NCI-H2227 (cell line): Measurements from ENCODE around the gene TUBGCP2.
A peak's percentile ranks its signal among the peaks of the same experiment; 100 is the strongest.
"Not testable (repeated sequence)": the region's sequence is repeated elsewhere in the genome, so short reads cannot be mapped to it uniquely, and the experiment has no call there.

Source experiments
- DNase-seq: peaks from one replicate; lab custom pipeline; 2025; ENCODE audit not compliant: unreplicated experiment; lab: John Stamatoyannopoulos, UW

The TUBGCP2 gene

DNA sequence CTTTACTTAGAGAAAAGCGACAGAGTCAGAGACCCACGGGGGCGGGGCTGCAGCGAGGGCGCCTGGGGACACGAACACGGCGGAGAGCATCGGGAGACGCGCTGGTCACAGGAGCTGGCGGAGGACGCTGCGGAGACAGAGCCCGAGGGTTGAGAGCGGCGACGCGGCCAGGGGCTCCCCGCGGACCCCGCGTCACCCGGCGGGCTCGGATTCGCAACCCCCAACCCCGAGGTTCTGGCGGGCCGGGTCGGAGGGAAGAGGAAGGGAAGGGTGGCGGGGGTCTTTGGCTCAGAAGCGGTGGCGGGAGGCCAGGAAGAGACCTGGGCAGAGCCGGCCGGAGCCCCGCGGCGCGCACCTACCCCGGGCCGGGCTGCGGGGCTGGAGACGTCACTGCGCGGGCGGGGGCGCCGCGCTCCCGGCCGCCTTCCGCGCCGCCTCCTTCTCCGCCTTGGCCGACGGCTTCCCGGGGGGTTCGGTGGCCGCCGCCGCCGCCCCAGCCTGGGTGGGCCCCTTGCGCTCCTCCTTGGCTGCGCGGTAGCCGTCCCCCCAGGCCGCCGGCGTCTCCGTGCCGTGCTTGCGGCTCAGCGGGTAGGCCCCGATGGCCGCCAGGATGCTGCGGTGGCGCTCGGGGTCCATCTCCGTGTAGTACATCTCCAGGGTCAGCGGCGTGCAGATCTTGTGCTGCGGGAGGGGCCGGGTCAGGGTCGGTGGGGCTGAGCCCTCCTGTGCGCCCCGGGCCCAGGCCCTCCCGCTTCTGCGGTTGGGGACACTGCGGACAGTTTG, 17.0 kb upstream of the TUBGCP2 start:
- DNase-seq: peak; percentile 46

DNA sequence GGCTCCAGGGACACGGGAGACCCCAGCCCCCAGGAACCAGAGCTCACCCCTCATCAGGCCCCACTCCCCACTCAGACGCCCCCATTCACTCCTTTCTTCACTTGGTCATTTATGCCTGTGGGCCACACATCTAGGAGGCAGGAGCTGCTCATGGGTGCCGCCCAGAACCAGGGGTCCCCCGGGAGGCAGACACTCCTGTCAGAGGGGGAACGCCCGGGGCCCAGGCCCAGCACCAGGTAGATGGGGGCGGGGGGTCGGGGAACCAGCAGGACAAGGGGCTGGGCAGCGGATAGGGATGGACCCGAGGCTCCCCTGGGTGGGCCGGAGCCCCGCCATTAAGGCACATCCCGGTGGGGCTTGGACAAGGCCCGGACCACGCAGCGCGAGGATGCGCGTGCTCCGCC, 16.2 kb upstream of the TUBGCP2 start:
- DNase-seq: peak; percentile 57

DNA sequence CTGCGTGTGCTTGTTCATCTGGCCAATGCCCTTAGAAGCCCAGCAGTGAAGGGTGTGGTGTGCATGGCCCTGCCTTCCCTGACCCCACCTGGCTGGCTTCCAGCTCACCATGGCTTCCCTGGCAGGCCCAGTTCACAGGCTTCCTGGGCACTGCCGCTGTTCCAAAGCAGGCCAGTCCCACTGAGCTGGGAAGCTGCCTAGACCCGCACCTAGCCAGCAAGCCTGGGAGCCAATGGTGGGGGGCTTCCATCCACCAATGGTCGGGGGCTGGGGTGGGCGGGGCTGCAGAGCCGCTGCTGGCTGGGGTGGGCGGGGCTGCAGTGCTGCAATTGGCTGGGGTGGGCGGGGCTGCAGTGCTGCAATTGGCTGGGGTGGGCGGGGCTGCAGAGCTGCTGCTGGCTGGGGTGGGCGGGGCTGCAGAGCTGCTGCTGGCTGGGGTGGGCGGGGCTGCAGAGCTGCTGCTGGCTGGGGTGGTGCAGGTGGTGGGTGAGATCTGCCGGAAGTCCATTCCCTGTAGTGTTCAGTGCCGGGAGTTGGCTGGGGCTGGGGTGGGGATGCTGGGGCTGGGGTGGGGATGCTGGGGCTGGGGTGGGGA, 15.6 kb upstream of the TUBGCP2 start:
- peak; percentile 86 for DNase-seq

DNA sequence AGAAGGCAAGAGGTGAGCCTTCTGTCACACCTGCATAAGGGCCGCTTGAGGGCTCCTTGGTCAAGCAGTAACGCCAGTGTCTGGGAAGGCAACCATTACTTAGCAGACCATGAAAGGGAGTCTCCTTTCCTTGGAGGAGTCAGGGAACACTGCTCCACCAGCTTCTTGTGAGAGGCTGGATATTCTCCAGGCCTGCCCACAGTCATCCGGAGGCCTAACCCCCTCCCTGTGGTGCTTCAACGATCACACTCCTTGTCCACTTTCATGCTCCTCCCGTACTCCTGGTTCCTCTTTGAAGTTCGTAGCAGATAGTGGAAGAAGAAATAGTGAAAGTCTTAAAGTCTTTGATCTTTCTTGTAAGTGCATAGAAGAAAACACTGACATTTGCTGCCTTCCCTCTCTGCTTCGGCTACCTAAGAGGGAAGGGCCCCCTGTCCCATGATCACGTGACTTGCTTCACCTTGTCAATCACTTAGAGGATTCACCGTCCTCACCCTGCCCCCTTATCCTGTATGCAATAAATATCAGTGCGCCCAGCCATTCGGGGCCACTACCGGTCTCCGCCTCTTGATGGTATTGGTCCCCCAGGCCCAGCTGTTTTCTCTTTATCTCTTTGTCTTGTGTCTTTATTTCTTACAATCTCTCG, 13.5 kb upstream of the TUBGCP2 start:
- DNase-seq: not testable (repeated sequence)

DNA sequence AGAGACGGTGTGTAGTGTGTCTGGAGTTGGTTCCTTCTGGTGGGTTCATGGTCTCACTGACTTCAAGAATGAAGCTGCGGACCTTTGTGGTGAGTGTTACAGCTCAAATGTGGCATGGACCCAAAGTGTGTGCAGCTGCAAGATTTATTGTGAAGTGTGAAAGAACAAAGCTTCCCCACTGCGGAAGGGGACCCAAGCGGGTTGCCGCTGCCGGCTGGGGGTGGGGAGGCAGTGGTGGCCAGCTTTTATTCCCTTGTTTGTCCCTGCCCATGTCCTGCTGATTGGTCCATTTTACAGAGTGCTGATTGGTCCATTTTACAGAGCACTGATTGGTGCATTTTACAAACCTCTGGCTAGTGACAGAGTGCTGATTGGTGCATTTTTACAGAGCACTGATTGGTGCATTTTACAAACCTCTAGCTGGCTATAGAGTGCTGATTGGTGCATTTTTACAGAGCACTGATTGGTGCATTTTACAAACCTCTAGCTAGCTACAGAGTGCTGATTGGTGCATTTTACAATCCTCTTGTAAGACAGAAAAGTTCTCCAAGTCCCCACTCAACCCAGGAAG, 12.3 kb upstream of the TUBGCP2 start:
- not testable (repeated sequence) for DNase-seq

DNA sequence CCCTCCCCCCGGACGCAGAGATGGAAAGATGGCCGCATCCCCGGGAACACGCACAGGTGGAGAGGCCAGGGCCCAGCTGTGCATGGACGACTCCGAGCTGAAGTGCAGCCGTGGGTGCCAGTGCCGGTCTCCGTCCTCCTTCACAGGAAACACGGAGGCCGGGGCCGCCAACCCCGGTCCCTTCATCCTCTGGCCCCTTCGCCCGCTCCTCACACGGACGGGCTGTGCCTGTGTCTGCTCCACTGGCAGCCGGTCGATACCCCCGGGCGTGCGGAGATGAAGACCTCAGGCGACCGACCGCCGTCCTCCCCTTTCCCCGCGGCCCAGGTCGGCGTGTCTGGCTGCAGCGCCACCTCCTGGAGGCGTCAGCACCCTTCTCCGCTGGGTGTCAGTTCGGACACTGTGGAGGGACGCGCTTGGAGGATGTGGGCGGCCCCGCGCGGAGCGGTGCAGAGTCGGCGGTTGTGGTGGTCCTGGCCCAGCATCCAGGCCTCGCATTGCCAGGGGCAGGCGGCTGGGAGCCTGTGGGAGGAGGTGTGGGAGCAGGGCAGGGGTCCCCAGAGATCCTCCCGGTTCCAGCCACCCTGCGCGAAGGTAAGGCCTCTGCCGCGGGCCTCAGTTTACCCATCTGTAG, 9.9 kb upstream of the TUBGCP2 start:
- peak; percentile 82 for DNase-seq

DNA sequence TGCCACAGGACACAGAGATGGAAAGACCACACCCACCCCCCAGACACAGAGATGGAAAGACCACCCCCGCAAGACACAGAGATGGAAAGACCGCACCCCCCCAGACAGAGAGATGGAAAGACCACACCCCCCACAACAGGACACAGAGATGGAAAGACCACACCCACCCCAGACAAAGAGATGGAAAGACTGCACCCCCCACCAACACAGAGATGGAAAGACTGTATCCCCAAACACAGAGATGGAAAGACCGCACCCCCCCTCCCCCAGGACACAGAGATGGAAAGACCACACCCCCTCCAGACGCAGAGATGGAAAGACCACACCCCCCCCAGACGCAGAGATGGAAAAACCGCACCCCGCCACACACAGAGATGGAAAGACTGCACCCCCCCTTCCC, 8.1 kb upstream of the TUBGCP2 start:
- no peak for DNase-seq

DNA sequence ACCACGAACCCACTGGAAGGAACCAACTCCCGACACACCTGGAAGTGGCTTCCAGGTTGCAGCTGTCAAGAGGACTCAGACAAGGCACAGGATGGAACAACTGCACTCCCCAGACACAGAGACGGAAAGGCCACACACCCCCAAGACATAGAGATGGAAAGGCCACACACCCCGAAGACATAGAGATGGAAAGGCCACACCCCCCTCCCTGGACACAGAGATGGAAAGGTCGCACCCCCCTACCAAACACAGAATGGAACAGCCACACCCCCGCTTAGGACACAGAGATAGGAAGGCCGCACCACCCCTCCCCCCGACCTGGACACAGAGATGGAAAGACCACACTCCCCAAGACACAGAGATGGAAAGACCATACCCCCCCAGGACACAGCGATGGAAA, 7.6 kb upstream of the TUBGCP2 start:
- DNase-seq: no peak

DNA sequence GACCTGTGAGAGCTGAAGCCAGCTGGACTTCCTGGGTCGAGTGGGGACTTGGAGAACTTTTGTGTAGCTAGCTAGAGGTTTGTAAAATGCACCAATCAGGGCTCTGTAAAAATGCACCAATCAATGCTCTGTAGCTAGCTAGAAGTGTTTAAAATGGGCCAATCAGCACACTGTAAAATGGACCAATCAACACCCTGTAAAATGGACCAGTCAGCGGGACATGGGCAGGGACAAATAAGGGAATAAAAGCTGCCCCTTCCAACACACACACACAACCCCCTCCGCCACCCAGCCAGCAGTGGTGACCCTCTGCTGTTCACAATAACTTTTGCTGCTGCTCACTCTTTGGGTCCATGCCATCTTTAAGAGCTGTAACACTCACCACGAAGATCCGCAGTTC, 7.2 kb upstream of the TUBGCP2 start:
- DNase-seq: no peak

DNA sequence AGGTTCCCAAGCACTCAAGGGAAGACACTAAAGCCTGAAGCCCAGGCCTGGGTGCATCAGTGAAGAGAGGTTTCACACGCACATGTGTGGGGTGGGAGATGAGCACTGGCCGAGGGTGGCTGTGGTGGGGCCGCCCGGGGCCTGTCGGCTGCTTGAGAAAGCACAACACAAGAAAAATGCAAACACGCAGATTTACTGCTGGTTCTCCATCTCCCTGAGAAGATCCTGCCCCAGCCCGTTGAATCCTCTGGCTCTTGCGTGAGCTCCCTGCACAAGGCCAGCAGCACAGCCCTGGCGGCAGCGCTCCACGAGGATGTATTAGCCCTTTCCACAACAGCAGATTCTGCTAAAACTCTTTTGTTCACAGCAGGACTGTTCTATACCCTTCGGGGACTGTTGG, 6.2 kb upstream of the TUBGCP2 start:
- DNase-seq: no peak

DNA sequence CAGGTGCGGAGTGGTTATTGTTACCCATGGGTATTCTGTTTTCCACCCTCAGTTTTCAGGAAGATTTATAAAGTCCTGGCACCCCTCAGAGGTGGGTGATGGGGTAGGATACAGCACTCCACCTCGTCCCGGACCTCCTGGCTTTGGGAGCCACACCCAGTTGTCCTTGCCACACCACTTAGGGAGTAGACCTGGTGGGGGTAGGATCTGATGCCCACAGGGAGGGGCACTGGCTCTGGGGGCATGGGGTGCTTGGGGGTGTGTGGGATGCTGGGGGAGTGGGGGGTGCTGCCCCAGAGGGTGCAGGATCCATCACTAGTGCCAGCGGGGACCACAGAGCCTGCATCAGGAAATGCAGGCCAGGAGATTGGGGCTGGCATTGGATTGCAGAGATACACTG, 4.5 kb upstream of the TUBGCP2 start:
- DNase-seq: no peak

DNA sequence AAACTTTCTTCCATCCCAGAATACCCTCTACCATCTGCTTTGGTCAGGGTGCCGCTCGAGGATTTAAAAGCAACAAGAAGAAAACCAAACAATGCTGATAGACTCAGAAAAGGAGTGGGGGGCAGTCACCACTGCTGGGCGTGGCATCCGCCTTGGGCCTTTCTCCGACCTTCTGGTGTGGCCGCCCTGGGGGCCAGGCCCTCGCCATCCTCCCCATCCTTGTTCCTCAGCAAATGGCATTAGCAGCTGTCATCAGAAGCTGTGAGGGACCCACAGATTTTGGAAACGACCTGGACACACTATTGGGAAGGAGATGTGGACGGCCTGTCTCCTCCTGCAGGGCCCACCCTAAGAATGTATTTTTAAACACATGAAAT, 4.1 kb upstream of the TUBGCP2 start:
- no peak for DNase-seq

DNA sequence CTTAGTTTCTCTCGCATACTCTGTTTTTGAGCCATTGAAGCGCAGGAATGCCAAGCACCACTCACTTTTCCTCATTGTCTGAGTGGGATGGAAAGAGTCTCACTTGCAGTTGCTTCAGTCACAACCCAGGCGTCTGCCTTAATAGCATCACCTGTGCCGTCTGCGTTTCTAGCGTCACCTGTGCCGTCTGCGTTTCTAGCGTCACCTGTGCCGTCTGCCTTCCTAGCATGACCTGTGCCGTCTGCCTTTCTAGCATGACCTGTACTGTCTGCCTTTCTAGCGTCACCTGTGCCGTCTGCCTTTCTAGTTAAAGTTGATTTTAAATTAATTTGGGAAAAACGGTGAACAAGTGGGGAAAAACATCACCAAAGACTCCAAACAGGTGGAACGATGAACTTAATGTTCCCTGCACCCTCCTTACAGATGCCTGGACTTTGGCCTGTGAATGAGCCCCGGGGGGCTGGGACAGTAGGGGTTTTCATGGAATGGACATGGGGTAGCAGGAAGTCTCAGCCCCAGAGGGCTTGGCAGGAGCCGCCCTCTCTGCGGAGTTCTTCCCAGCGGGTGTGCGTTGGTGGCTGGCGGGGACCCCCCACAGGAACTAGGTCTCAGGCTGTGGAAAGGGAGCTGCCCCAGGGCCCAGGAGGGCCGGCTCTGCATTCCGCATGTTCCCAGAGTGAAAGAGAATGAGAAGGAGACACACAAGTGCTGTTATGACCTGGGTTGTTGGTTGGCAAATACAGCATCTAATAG, 3.5 kb upstream of the TUBGCP2 start:
- no peak for DNase-seq

DNA sequence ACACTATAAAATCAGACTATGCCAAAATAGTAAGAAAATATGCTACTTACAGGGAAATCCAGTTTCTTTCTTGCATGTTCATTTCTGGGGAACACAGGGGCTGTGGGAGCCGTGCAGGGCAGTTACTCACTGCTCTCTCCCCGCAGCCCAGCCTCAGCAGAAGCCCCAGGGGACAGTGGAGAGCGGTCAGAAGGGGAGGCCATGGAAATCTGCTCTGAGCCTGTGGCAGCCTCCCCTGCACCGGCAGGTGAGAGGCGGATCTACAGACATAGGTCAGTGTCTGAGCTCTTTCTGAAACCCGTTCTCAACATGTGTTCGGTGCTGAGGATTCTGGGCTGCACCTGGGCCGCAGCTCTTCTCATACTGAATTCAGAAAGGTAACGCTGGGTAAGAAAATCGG, 2.9 kb upstream of the TUBGCP2 start:
- DNase-seq: no peak

DNA sequence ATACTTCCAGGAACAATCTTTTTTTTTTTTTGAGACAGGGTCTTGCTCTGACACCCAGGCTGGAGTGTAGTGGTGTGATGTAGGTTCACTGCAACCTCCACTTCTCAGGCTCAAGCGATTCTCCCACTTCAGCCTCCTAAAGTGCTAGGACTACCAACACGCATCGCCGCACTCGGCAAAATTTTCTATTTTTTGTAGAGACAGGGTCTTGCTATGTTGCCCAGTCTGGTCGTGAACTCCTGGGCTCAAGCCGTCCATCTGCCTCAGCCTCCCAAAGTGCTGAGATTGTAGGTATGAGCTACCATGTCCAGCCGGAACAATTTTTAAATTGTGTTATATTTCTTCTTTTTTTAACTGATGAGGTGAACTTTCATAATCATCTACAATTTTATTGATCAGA, 2.1 kb upstream of the TUBGCP2 start:
- no peak for DNase-seq

DNA sequence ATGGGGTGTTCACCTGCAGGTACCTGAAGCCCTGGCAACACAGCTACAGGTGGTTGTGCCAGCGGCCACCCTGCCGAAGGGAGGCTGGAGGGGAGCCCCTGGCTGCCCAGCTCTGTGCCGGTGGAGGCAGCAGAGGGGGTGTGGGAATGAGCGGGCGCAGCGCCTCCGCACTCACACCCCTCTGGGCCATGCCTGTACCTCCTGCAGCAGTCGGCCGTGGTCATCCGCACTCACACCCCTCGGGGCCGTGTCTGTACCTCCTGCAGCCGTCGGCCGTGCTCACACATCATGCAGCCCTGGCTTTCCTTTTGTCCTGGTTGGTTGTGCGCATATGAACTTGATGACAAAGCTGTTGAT, 1.7 kb upstream of the TUBGCP2 start:
- DNase-seq: no peak

DNA sequence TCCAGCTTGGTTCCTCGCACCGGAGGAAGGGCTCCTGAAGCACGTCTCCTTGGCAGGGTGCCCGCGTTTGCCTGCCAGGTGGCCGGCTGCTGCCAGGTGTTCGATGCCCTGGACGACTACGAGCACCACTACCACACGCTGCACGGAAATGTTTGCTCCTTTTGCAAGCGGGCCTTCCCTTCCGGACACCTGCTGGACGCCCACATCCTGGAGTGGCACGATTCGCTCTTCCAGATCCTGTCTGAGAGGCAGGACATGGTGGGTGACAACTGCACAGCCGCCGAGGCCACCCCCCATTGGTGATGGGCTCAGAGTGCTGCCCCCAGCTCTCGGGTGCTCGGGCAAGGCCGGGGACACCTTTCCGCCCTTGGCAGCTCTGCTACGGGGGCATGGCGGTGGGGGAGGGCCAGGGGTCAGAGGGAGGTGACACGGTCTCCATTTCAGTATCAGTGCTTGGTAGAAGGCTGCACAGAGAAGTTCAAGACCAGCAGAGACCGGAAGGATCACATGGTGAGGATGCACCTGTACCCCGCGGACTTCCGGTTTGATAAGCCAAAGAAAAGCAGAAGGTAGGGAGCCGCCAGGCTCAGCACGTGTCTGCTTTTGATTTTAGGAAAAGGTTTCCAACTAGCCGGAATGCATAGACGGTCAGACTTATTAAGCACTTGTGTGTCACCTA, 1.2 kb upstream of the TUBGCP2 start:
- no peak for DNase-seq

DNA sequence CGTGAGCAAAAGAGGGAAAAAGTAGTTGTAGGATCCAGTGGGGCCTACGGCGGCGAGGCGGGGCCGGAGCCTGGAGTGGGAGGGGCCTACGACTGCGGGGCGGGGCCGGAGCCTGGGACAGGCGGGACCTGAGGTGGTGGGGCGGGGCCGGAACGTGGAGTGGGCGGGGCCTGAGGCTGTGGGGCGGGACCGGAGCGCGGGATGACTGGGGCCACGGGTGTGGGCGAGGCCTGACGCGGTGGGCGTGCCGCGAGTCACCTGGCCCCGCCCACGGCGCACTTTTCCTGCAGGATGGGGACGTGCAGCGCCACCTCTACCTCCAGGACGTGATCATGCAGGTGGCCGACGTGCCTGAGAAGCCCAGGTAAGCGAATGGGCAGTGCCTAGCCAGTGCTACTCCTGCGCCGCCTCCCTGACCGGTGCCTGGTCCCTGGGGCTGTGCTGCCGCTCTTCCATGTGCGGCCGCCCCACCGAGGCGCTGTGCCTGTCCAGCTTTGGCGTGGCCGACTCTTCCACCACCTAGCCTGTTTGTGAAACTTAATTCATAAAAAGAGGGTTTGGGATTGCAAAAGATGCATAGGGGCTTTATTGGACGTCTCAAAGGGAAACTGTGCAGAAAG, 538 bp upstream of the TUBGCP2 start:
- peak; percentile 89 for DNase-seq

DNA sequence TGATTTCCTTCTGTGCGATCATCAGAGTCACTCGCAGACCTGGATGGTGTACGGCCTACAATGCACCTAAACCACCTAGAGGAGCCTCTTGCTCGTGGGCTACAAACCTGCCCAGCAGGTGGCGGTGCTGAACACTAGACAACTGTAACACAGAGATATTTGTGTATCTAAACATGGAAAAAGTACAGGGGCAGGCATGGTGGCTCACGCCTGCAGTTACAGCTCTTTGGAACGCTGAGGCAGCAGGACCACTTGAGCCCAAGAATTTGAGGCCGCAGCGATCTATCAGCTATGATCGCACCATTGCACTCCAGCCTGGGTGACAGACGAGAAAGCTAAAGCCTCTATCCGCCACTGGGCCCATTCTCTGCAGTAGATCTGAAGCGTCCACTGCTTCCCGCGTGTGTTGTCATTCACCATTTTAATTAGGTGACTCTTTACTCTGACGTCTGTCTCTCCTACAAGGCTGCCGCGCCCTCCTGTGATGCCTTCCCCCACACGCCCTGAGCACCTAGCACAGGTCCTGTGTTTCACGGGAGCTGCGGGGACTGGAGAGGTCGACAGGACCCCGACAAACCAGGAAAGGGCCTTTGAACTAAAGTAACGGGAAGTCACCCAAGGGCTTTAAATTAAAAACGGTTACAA, 774 bp downstream of the TUBGCP2 start:
- peak; percentile 76 for DNase-seq
